ENCODE data around the gene SEMA5A.

DNA sequence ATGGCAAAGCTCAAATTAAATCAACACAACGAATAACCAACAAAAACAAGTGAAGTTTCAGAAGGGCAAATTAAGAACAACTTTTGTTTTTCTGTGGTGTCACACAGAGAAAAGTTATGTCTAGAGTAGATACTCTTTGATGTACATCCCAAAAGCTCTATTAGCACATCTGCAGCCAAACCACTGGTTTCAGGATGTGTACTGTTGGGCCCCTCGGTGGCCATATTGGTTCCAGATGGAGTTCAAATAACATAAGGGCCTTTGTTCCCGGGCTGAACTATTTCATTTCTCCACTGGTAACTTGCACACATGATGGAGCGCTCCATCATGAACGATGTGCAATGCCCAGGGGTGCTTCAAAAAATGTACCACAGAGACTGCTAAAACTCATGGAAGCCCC, 126.1 kb downstream of the SEMA5A start:
- TF ChIP-seq, protein P1, sequence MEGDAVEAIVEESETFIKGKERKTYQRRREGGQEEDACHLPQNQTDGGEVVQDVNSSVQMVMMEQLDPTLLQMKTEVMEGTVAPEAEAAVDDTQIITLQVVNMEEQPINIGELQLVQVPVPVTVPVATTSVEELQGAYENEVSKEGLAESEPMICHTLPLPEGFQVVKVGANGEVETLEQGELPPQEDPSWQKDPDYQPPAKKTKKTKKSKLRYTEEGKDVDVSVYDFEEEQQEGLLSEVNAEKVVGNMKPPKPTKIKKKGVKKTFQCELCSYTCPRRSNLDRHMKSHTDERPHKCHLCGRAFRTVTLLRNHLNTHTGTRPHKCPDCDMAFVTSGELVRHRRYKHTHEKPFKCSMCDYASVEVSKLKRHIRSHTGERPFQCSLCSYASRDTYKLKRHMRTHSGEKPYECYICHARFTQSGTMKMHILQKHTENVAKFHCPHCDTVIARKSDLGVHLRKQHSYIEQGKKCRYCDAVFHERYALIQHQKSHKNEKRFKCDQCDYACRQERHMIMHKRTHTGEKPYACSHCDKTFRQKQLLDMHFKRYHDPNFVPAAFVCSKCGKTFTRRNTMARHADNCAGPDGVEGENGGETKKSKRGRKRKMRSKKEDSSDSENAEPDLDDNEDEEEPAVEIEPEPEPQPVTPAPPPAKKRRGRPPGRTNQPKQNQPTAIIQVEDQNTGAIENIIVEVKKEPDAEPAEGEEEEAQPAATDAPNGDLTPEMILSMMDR (IDR thresholded peaks at IDR 0.05), result no peak
- TF ChIP-seq POLR2AphosphoS5 (IDR thresholded peaks at IDR 0.05; ENCODE audit: low read depth, low read length), result no peak
- TF ChIP-seq SIN3A (IDR thresholded peaks at IDR 0.05; ENCODE audit: borderline replicate concordance, insufficient read depth, low read depth, low read length), result no peak
- TF ChIP-seq, protein P2, sequence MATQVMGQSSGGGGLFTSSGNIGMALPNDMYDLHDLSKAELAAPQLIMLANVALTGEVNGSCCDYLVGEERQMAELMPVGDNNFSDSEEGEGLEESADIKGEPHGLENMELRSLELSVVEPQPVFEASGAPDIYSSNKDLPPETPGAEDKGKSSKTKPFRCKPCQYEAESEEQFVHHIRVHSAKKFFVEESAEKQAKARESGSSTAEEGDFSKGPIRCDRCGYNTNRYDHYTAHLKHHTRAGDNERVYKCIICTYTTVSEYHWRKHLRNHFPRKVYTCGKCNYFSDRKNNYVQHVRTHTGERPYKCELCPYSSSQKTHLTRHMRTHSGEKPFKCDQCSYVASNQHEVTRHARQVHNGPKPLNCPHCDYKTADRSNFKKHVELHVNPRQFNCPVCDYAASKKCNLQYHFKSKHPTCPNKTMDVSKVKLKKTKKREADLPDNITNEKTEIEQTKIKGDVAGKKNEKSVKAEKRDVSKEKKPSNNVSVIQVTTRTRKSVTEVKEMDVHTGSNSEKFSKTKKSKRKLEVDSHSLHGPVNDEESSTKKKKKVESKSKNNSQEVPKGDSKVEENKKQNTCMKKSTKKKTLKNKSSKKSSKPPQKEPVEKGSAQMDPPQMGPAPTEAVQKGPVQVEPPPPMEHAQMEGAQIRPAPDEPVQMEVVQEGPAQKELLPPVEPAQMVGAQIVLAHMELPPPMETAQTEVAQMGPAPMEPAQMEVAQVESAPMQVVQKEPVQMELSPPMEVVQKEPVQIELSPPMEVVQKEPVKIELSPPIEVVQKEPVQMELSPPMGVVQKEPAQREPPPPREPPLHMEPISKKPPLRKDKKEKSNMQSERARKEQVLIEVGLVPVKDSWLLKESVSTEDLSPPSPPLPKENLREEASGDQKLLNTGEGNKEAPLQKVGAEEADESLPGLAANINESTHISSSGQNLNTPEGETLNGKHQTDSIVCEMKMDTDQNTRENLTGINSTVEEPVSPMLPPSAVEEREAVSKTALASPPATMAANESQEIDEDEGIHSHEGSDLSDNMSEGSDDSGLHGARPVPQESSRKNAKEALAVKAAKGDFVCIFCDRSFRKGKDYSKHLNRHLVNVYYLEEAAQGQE (IDR thresholded peaks at IDR 0.05; ENCODE audit: insufficient read depth in 1 of 2, low read depth in 2 of 2, low read length in 1 of 2), result no peak
